Gastroesophageal sphincter (tissue), 4 donors: ENCODE results near the gene VSX2. TPM values are rescaled to one million over a fixed set of nuclear protein-coding genes. Genes with fewer than 3 reads are reported as not detected.

ENCODE experiments used
- ATAC-seq: fragments of 150-250 bp; one replicate; pipeline ENCODE4 v1.9.1; 2016; ENCODE audit warnings: mild to moderate bottlenecking, moderate library complexity
- H3K27ac ChIP-seq, 4 donors: fragments of 200-600 bp; sonication (generic) in 3 of 4; 1 replicate in 3 of 4; 2 replicates in 1 of 4; pipeline ENCODE4 v1.5.1; 2016 to 2019
- H3K27me3 ChIP-seq: fragments of 200-600 bp; sonication (generic); one replicate; pipeline ENCODE4 v1.5.1; 2019
- H3K36me3 ChIP-seq, 2 donors: fragments of 200-600 bp; sonication (generic); one replicate each; pipeline ENCODE4 v1.5.1; 2019; ENCODE audit warnings: control low read depth in 1 of 2
- H3K4me1 ChIP-seq, 3 donors: fragments of 200-600 bp; sonication (generic); 1 replicate in 2 of 3; 2 replicates in 1 of 3; pipeline ENCODE4 v1.5.1; 2016 to 2019; ENCODE audit warnings: control low read depth in 2 of 3
- H3K4me3 ChIP-seq, 2 donors: fragments of 200-600 bp; sonication (generic); one replicate each; pipeline ENCODE4 v1.5.1; 2019; ENCODE audit warnings: mild to moderate bottlenecking in 1 of 2, moderate library complexity in 1 of 2
- H3K9me3 ChIP-seq, 3 donors: fragments of 200-600 bp; sonication (generic); one replicate each; pipeline ENCODE4 v1.5.1; 2017 to 2019; ENCODE audit warnings: control low read depth in 2 of 3
- EP300 ChIP-seq: sonication (generic); formaldehyde crosslinking; IDR thresholded peaks from one replicate; pipeline ENCODE4 v1.6.1; 2017; ENCODE audit warnings: antibody characterized with exemption, mild to moderate bottlenecking
- POLR2A ChIP-seq, 2 donors: fragments of 450-650 bp; IDR thresholded peaks; one replicate each; pipeline ENCODE4 v1.6.1; 2017; ENCODE audit warnings: antibody characterized with exemption in 2 of 2, mild to moderate bottlenecking in 2 of 2, moderate library complexity in 1 of 2
- POLR2AphosphoS5 ChIP-seq: sonication (generic); formaldehyde crosslinking; IDR thresholded peaks from one replicate; pipeline ENCODE4 v1.6.1; 2017; ENCODE audit warnings: antibody characterized with exemption
- WGBS, 2 donors: methylation state at CpG; one replicate each; pipeline ENCODE4 v1.1.5; 2018; ENCODE audit warnings: low coverage in 1 of 2; 5-methylcytosine and 5-hydroxymethylcytosine counted together
- total RNA-seq, 4 donors: library from RNA; depleted of rRNA; stranded (reverse); fragments of >200 nt; gene quantifications; one replicate each; pipeline ENCODE4 v1.1.0, GENCODE V29; 2016
- TF ChIP-seq, protein P1 (sequence below), 4 experiments: fragments of 200-600 bp in 2 of 4; fragments of 450-650 bp in 2 of 4; sonication (generic) in 1 of 4; IDR thresholded peaks; one replicate each; pipeline ENCODE4 v1.5.1; 2017 to 2019; ENCODE audit warnings: antibody characterized with exemption in 4 of 4, mild to moderate bottlenecking in 2 of 4, moderate library complexity in 2 of 4

Gene VSX2
- total RNA-seq, 4 donors from 2014 or later = not detected

DNA sequence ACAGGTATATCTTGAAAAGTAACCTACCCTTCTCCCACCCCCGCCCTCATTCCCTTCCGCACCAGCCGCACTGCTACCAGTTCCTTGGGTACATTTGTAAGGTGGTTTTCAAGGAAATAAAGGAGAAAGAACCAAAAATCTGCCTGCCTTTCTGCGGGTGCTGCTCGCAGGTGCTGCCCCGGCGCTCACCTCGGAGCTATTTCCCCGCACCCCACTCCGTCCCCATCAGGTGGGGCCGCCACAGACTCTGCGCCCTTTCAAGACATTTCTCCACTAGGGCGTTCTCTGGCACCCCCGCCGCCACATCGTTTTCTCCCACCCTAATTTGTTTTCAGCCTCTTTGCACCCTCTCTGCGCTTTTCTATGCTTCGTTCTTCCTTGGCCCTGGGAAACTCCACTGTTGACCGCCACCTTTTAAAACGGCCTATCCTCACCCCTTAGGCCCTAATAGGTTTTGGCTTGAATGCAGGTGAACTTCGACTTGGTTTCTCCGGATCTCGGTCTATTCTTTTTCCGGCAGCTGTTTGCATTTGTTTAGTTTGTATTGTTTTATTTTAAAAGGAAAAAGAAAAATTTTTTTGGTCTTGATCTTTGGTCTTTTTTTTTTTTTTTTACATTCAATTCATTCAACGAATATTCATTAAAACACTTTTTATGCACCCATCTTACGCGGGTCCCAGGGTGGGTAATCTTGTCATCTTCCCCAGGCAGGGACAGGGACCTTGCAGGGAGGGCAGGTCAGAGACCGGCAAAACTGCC is 3.0 kb downstream of the VSX2 start:
- Histone ChIP-seq H3K4me1 (peaks cover 0 to 31% (median 28%) of the 10 kb centered on the region in 3 donors), H3K36me3 (no peaks in the 10 kb centered on the region), H3K4me3 (no peak overlapping the region), H3K27ac (no peak overlapping the region), H3K27me3 (peaks cover 97% of the 10 kb centered on the region), H3K9me3 (no peaks in the 10 kb centered on the region)
- ATAC-seq = no peak
- no peak for TF ChIP-seq POLR2AphosphoS5
- no peak for TF ChIP-seq POLR2A (IDR thresholded peaks at IDR 0.05)
- TF ChIP-seq, protein P1, sequence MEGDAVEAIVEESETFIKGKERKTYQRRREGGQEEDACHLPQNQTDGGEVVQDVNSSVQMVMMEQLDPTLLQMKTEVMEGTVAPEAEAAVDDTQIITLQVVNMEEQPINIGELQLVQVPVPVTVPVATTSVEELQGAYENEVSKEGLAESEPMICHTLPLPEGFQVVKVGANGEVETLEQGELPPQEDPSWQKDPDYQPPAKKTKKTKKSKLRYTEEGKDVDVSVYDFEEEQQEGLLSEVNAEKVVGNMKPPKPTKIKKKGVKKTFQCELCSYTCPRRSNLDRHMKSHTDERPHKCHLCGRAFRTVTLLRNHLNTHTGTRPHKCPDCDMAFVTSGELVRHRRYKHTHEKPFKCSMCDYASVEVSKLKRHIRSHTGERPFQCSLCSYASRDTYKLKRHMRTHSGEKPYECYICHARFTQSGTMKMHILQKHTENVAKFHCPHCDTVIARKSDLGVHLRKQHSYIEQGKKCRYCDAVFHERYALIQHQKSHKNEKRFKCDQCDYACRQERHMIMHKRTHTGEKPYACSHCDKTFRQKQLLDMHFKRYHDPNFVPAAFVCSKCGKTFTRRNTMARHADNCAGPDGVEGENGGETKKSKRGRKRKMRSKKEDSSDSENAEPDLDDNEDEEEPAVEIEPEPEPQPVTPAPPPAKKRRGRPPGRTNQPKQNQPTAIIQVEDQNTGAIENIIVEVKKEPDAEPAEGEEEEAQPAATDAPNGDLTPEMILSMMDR (IDR thresholded peaks at IDR 0.05) = no peak
- no peak for TF ChIP-seq EP300
- WGBS, 2 donors = 8 to 11% methylated on average over 22 to 24 of the region's 28 CpGs

DNA sequence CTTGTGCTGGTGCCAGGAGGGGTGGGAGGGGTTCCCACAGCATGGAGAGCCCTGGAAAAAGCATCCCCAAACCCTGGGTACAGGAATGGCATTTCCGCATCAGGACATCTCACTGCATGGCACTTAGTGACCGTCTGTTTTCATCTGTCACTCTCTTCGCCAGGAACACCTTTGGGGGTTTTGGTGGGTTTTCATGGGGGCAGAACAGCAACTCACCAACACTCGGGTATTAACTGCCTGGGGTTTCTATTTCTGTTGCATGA is 3.5 kb downstream of the VSX2 start:
- no peak for ATAC-seq
- H3K27me3 ChIP-seq = peaks cover 98% of the 10 kb centered on the region
- no peak overlapping the region for H3K4me3 ChIP-seq
- peaks cover 0 to 31% (median 28%) of the 10 kb centered on the region in 3 donors for H3K4me1 ChIP-seq
- 5 to 22% methylated on average over 4 of the region's 4 CpGs for WGBS, 2 donors
- H3K27ac ChIP-seq = no peak overlapping the region
- TF ChIP-seq POLR2AphosphoS5 = no peak
- TF ChIP-seq EP300 = no peak
- TF ChIP-seq, protein P1 (IDR thresholded peaks at IDR 0.05) = no peak
- TF ChIP-seq POLR2A (IDR thresholded peaks at IDR 0.05) = no peak
- H3K9me3 ChIP-seq = no peaks in the 10 kb centered on the region
- no peaks in the 10 kb centered on the region for H3K36me3 ChIP-seq

GRCh38 chr14:74243051-74243450 is 3.8 kb downstream of the VSX2 start:
- Histone ChIP-seq H3K27me3 (peaks cover 98% of the 10 kb centered on the region), H3K4me1 (peaks cover 0 to 31% (median 28%) of the 10 kb centered on the region in 3 donors), H3K4me3 (no peak overlapping the region), H3K9me3 (no peaks in the 10 kb centered on the region), H3K36me3 (no peaks in the 10 kb centered on the region), H3K27ac (no peak overlapping the region)
- WGBS, 2 donors = 5 to 30% methylated on average over 2 to 5 of the region's 5 CpGs
- no peak for ATAC-seq
- TF ChIP-seq POLR2A (IDR thresholded peaks at IDR 0.05) (no peak), EP300 (no peak), POLR2AphosphoS5 (no peak)
- TF ChIP-seq, protein P1 (IDR thresholded peaks at IDR 0.05) = no peak

DNA sequence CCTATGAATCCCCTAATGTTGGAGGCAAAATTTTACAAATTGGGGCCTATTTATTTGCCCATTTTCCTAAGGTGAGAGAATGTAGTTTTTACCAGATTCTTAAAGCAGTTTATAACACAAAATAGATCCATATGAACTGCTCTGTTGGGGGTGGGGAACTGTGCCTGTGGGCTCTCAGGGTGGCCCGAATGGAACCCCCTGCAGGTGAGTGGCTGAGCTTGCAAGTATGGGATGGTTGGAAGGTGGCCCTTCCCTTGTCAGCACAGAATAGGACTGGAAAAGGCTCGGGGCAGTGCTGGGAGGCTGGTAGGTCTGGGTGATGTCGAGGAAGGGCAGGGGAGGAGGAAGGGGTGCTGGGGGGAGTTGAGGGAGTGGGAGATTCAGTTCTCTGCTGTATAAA is 4.9 kb downstream of the VSX2 start:
- no peak for ATAC-seq
- H3K4me3 ChIP-seq = no peak overlapping the region
- no peaks in the 10 kb centered on the region for H3K36me3 ChIP-seq
- peaks cover 0 to 31% (median 28%) of the 10 kb centered on the region in 3 donors for H3K4me1 ChIP-seq
- no peaks in the 10 kb centered on the region for H3K9me3 ChIP-seq
- H3K27ac ChIP-seq = no peak overlapping the region
- TF ChIP-seq POLR2AphosphoS5 (no peak), POLR2A (IDR thresholded peaks at IDR 0.05) (no peak), EP300 (no peak)
- peaks cover 97% of the 10 kb centered on the region for H3K27me3 ChIP-seq
- 25% methylated on average over 2 of the region's 3 CpGs; no CpG with 5 or more reads in 1 of the 2 donors for WGBS, 2 donors

DNA sequence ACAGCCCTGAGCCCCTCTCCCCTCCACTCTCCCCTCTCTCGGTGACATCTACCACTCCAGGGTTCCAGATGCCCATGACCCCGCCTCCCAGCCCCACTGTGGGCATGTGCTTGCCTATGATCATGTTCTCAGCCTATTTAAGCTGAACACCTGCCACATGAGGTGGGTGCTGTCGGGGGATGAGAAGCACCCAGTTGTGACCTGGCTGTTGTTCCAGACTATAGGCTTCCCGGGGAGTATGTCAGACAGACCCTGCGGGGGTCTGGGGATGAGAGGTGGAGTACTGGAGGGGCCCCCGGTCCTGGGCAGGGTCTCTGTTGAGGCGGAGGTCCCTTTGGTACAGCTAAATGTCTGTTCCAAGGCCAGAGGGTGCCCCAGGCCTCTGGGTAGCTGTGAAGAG is 6.0 kb downstream of the VSX2 start:
- no peak for TF ChIP-seq POLR2AphosphoS5
- TF ChIP-seq, protein P1 (IDR thresholded peaks at IDR 0.05) = no peak

More for the DNA sequence above, 6.0 kb downstream of the VSX2 start:
- Histone ChIP-seq H3K4me1 (peaks cover 0 to 20% (median 20%) of the 10 kb centered on the region in 3 donors), H3K27ac (no peak overlapping the region), H3K36me3 (no peaks in the 10 kb centered on the region), H3K4me3 (no peak overlapping the region), H3K27me3 (peaks cover 95% of the 10 kb centered on the region), H3K9me3 (no peaks in the 10 kb centered on the region)
- WGBS, 2 donors = 36 to 70% methylated on average over 2 of the region's 7 CpGs
- ATAC-seq = no peak
